Epidermal melanocyte (primary cell): ENCODE data around the gene UBAP2.
"Not testable (repeated sequence)": the region's sequence is repeated elsewhere in the genome, so short reads cannot be mapped to it uniquely, and the experiment has no call there.

Source experiments
- DNase-seq: peaks from one replicate; pipeline ENCODE4 v3.0.0; 2011; ENCODE audit warnings: low spot score; ENCODE audit not compliant: insufficient read length

Gene UBAP2

GRCh38 chr9:34049630-34050384 is 1.1 kb upstream of the UBAP2 start:
- DNase-seq = no peak

- no peak for DNase-seq
These were observed 592 bp downstream of the UBAP2 start for GRCh38 chr9:34047864-34048726.

GRCh38 chr9:34046784-34047379 is 1.8 kb downstream of the UBAP2 start:
- DNase-seq = no peak

GRCh38 chr9:34045903-34046302 is 2.8 kb downstream of the UBAP2 start:
- DNase-seq = no peak

GRCh38 chr9:34042074-34042473 is 6.6 kb downstream of the UBAP2 start:
- DNase-seq = not testable (repeated sequence)

- DNase-seq = not testable (repeated sequence)
These were observed 9.8 kb downstream of the UBAP2 start for GRCh38 chr9:34038851-34039250.

- DNase-seq = no peak
These were observed 11.1 kb downstream of the UBAP2 start for GRCh38 chr9:34037626-34038025.

- no peak for DNase-seq
These were observed 12.1 kb downstream of the UBAP2 start for GRCh38 chr9:34036625-34037024.

GRCh38 chr9:34035656-34036055 is 13.0 kb downstream of the UBAP2 start:
- DNase-seq = no peak

- no peak for DNase-seq
These were observed 14.0 kb downstream of the UBAP2 start for GRCh38 chr9:34034698-34035065.

GRCh38 chr9:34032631-34033030 is 16.1 kb downstream of the UBAP2 start:
- no peak for DNase-seq

GRCh38 chr9:34027845-34028574 is 20.7 kb downstream of the UBAP2 start:
- DNase-seq = no peak

- DNase-seq = no peak
These were observed 22.9 kb downstream of the UBAP2 start for GRCh38 chr9:34025811-34026210.

GRCh38 chr9:34025062-34025461 is 23.6 kb downstream of the UBAP2 start:
- no peak for DNase-seq

GRCh38 chr9:34024476-34024875 is 24.2 kb downstream of the UBAP2 start:
- DNase-seq = not testable (repeated sequence)

- no peak for DNase-seq
These were observed 32.5 kb downstream of the UBAP2 start for GRCh38 chr9:34016149-34016548.

- DNase-seq = no peak
These were observed 37.7 kb downstream of the UBAP2 start for GRCh38 chr9:34010979-34011378.

GRCh38 chr9:34001951-34002350 is 46.7 kb downstream of the UBAP2 start:
- DNase-seq = no peak

- no peak for DNase-seq
These were observed 47.4 kb downstream of the UBAP2 start for GRCh38 chr9:34001298-34001697.

- no peak for DNase-seq
These were observed 53.2 kb downstream of the UBAP2 start for GRCh38 chr9:33995449-33995848.

- no peak for DNase-seq
These were observed 55.6 kb downstream of the UBAP2 start for GRCh38 chr9:33993104-33993503.

- DNase-seq = no peak
These were observed 56.1 kb downstream of the UBAP2 start for GRCh38 chr9:33992632-33993031.
